Endothelial cell (in vitro differentiated cells): ENCODE measurements around the gene ZNF438. TPM values are rescaled to one million over a fixed set of nuclear protein-coding genes. Genes with fewer than 3 reads are reported as not detected.

Source experiments
- DNase-seq: peaks from one replicate; pipeline ENCODE4 v3.0.0; 2021; ENCODE audit warnings: low spot score
- H3K27ac Mint-ChIP-seq: one replicate; pipeline ENCODE4 v1.8.0; 2021; ENCODE audit warnings: mixed read lengths, inconsistent platforms; ENCODE audit not compliant: unreplicated experiment
- H3K27me3 Mint-ChIP-seq: one replicate; pipeline ENCODE4 v1.8.0; 2021; ENCODE audit warnings: mild to moderate bottlenecking, moderate library complexity, mixed read lengths, inconsistent platforms; ENCODE audit not compliant: unreplicated experiment
- H3K36me3 Mint-ChIP-seq: one replicate; pipeline ENCODE4 v1.8.0; 2021; ENCODE audit warnings: mild to moderate bottlenecking, low read depth, mixed read lengths, inconsistent platforms; ENCODE audit not compliant: unreplicated experiment
- H3K4me1 Mint-ChIP-seq: one replicate; pipeline ENCODE4 v1.8.0; 2021; ENCODE audit warnings: mild to moderate bottlenecking, mixed read lengths, inconsistent platforms; ENCODE audit not compliant: unreplicated experiment
- H3K4me3 Mint-ChIP-seq: one replicate; pipeline ENCODE4 v1.8.0; 2021; ENCODE audit warnings: mild to moderate bottlenecking, mixed read lengths, inconsistent platforms; ENCODE audit not compliant: unreplicated experiment
- H3K9me3 Mint-ChIP-seq: one replicate; pipeline ENCODE4 v1.8.0; 2021; ENCODE audit warnings: mixed read lengths, inconsistent platforms; ENCODE audit not compliant: unreplicated experiment
- total RNA-seq: library from RNA; stranded (reverse); fragmentation: NEBNext Ultra II Directional; extraction: Animal tissue kit (Norgen Biotek cat#: 25700); gene quantifications from one replicate; pipeline ENCODE4 v1.2.1, GENCODE V29; 2021; ENCODE audit not compliant: unreplicated experiment
- TF ChIP-seq, protein P1 (sequence below): fragments of 200-600 bp; sonication (generic); IDR thresholded peaks from one replicate; pipeline ENCODE4 v1.5.0; 2021; ENCODE audit warnings: antibody characterized with exemption; ENCODE audit not compliant: unreplicated experiment

Gene ZNF438
- total RNA-seq, 1 donor from 2014 or later, result 4.3 TPM

- H3K27ac Mint-ChIP-seq, result no peak overlapping the region
- H3K9me3 Mint-ChIP-seq, result no peaks in the 10 kb centered on the region
- H3K4me3 Mint-ChIP-seq, result no peak overlapping the region
- H3K27me3 Mint-ChIP-seq, result no peaks in the 10 kb centered on the region
- no peaks in the 10 kb centered on the region for H3K36me3 Mint-ChIP-seq
- TF ChIP-seq, protein P1, sequence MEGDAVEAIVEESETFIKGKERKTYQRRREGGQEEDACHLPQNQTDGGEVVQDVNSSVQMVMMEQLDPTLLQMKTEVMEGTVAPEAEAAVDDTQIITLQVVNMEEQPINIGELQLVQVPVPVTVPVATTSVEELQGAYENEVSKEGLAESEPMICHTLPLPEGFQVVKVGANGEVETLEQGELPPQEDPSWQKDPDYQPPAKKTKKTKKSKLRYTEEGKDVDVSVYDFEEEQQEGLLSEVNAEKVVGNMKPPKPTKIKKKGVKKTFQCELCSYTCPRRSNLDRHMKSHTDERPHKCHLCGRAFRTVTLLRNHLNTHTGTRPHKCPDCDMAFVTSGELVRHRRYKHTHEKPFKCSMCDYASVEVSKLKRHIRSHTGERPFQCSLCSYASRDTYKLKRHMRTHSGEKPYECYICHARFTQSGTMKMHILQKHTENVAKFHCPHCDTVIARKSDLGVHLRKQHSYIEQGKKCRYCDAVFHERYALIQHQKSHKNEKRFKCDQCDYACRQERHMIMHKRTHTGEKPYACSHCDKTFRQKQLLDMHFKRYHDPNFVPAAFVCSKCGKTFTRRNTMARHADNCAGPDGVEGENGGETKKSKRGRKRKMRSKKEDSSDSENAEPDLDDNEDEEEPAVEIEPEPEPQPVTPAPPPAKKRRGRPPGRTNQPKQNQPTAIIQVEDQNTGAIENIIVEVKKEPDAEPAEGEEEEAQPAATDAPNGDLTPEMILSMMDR, result no peak
- no peaks in the 10 kb centered on the region for H3K4me1 Mint-ChIP-seq
- no peak for DNase-seq
Measured at GRCh38 chr10:30870896-30871295, 160.8 kb downstream of the ZNF438 start.

- Mint-ChIP-seq H3K4me3 (no peak overlapping the region), H3K4me1 (no peaks in the 10 kb centered on the region), H3K36me3 (no peaks in the 10 kb centered on the region), H3K9me3 (no peaks in the 10 kb centered on the region), H3K27me3 (no peaks in the 10 kb centered on the region), H3K27ac (no peak overlapping the region)
- TF ChIP-seq, protein P1, result no peak
- DNase-seq, result no peak
Measured at GRCh38 chr10:30869566-30869965, 162.1 kb downstream of the ZNF438 start.

DNA sequence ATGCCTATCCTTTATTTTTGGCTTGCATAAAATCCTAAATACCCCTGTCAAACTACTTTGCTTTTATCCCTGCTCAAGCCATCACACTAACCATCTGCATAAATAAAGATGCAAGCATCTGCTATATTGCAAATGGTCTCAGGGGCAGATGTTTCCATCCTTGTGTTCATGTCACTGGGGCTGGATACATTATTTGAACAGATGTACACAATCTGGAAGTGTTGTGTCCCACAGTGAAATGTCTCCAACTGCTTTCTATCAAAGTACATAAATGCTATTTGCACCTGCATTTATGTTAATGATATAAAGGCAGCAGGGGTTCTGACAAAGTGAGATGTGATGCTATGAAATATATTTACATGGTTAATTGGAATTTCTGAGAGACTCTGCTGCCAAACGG is 163.1 kb downstream of the ZNF438 start:
- H3K27me3 Mint-ChIP-seq, result peaks cover 1% of the 10 kb centered on the region
- DNase-seq, result no peak
- no peak overlapping the region for H3K27ac Mint-ChIP-seq
- TF ChIP-seq, protein P1, result no peak
- H3K4me1 Mint-ChIP-seq, result no peaks in the 10 kb centered on the region
- no peaks in the 10 kb centered on the region for H3K9me3 Mint-ChIP-seq
- no peak overlapping the region for H3K4me3 Mint-ChIP-seq
- H3K36me3 Mint-ChIP-seq, result no peaks in the 10 kb centered on the region

GRCh38 chr10:30866896-30867295 is 164.8 kb downstream of the ZNF438 start:
- Mint-ChIP-seq H3K4me1 (peaks cover 1% of the 10 kb centered on the region), H3K36me3 (no peaks in the 10 kb centered on the region)
- TF ChIP-seq, protein P1, result no peak

GRCh38 chr10:30865141-30865926 is 166.3 kb downstream of the ZNF438 start:
- Mint-ChIP-seq H3K4me1 (peaks cover 15% of the 10 kb centered on the region), H3K4me3 (no peak overlapping the region), H3K27me3 (peaks cover 2% of the 10 kb centered on the region), H3K36me3 (no peaks in the 10 kb centered on the region), H3K27ac (no peak overlapping the region), H3K9me3 (no peaks in the 10 kb centered on the region)
- TF ChIP-seq, protein P1, result no peak
- no peak for DNase-seq

More at GRCh38 chr10:30866896-30867295, 164.8 kb downstream of the ZNF438 start:
- Mint-ChIP-seq H3K4me3 (no peak overlapping the region), H3K27me3 (peaks cover 2% of the 10 kb centered on the region), H3K27ac (no peak overlapping the region), H3K9me3 (no peaks in the 10 kb centered on the region)
- no peak for DNase-seq
